ENCODE results near the gene ATP2B2.

ATP2B2 gene

GRCh38 chr3:10349801-10350200 lies 155.6 kb downstream of the ATP2B2 start:
- no peak for TF ChIP-seq CTCF (IDR thresholded peaks at IDR 0.05)
- no peak overlapping the region for H3K27ac ChIP-seq

GRCh38 chr3:10348404-10348721 lies 157.0 kb downstream of the ATP2B2 start:
- no peak for TF ChIP-seq CTCF (IDR thresholded peaks at IDR 0.05)
- Histone ChIP-seq H3K27ac (no peak overlapping the region), H3K9me3 (no peaks in the 10 kb centered on the region), H3K4me1 (ENCODE audit: control insufficient read depth in 1 of 2, insufficient read depth in 1 of 2, low read depth in 1 of 2, low read length in 1 of 2) (no peaks in the 10 kb centered on the region), H3K27me3 (no peaks in the 10 kb centered on the region), H3K36me3 (no peaks in the 10 kb centered on the region), H3K4me3 (ENCODE audit: low read depth in 1 of 2, low read length in 1 of 2) (no peak overlapping the region)

More at GRCh38 chr3:10349801-10350200, 155.6 kb downstream of the ATP2B2 start:
- no peaks in the 10 kb centered on the region for H3K9me3 ChIP-seq
- no peaks in the 10 kb centered on the region for H3K4me1 ChIP-seq (ENCODE audit: control insufficient read depth in 1 of 2, insufficient read depth in 1 of 2, low read depth in 1 of 2, low read length in 1 of 2)
- H3K36me3 ChIP-seq = no peaks in the 10 kb centered on the region
- no peak overlapping the region for H3K4me3 ChIP-seq (ENCODE audit: low read depth in 1 of 2, low read length in 1 of 2)
- H3K27me3 ChIP-seq = peaks cover 10% of the 10 kb centered on the region

- no peak overlapping the region for H3K4me3 ChIP-seq (ENCODE audit: low read depth in 1 of 2, low read length in 1 of 2)
- no peaks in the 10 kb centered on the region for H3K9me3 ChIP-seq
- H3K4me1 ChIP-seq (ENCODE audit: control insufficient read depth in 1 of 2, insufficient read depth in 1 of 2, low read depth in 1 of 2, low read length in 1 of 2) = no peaks in the 10 kb centered on the region
- TF ChIP-seq CTCF (IDR thresholded peaks at IDR 0.05) = no peak
- no peaks in the 10 kb centered on the region for H3K27me3 ChIP-seq
- H3K27ac ChIP-seq = no peak overlapping the region
- H3K36me3 ChIP-seq = no peaks in the 10 kb centered on the region
Measured at GRCh38 chr3:10347648-10348403, 157.6 kb downstream of the ATP2B2 start.

GRCh38 chr3:10345911-10346310 lies 159.5 kb downstream of the ATP2B2 start:
- no peaks in the 10 kb centered on the region for H3K9me3 ChIP-seq
- H3K36me3 ChIP-seq = no peaks in the 10 kb centered on the region
- H3K4me3 ChIP-seq (ENCODE audit: low read depth in 1 of 2, low read length in 1 of 2) = no peak overlapping the region
- H3K27ac ChIP-seq = no peak overlapping the region
- no peak for TF ChIP-seq CTCF (IDR thresholded peaks at IDR 0.05)
- no peaks in the 10 kb centered on the region for H3K4me1 ChIP-seq (ENCODE audit: control insufficient read depth in 1 of 2, insufficient read depth in 1 of 2, low read depth in 1 of 2, low read length in 1 of 2)
- H3K27me3 ChIP-seq = no peaks in the 10 kb centered on the region

- Histone ChIP-seq H3K27me3 (no peaks in the 10 kb centered on the region), H3K4me3 (ENCODE audit: low read depth in 1 of 2, low read length in 1 of 2) (no peak overlapping the region), H3K36me3 (no peaks in the 10 kb centered on the region)
Measured at GRCh38 chr3:10344944-10345575, 160.3 kb downstream of the ATP2B2 start.

More at GRCh38 chr3:10344944-10345575, 160.3 kb downstream of the ATP2B2 start:
- no peak for TF ChIP-seq CTCF (IDR thresholded peaks at IDR 0.05)
- Histone ChIP-seq H3K4me1 (ENCODE audit: control insufficient read depth in 1 of 2, insufficient read depth in 1 of 2, low read depth in 1 of 2, low read length in 1 of 2) (no peaks in the 10 kb centered on the region), H3K9me3 (no peaks in the 10 kb centered on the region), H3K27ac (no peak overlapping the region)
